Panc1 (cell line): ENCODE measurements around the gene CAMK2B. TPM values are rescaled to one million over a fixed set of nuclear protein-coding genes. Genes with fewer than 3 reads are reported as not detected.

Experiments used
- ATAC-seq: fragments of 200-7000 bp; cut with Tn5 transposase; 2 replicates; pipeline ENCODE4 v1.9.1; 2020; ENCODE audit warnings: mild to moderate bottlenecking, moderate library complexity
- BruUV-seq: library from RNA; stranded (reverse); fragments of 400-500 nt; replicated peaks from 2 replicates; lab custom pipeline; 2021; lab: Mats Ljungman, UMichigan
- CTCF ChIA-PET: fragments of 300-600 bp; sonication (Branson Sonifier 250); formaldehyde crosslinking; loops from one replicate; lab custom pipeline; 2022; ENCODE audit warnings: antibody characterized with exemption; lab: Charles Lee
- POLR2A ChIA-PET: fragments of 300-600 bp; sonication (Branson Sonifier 250); formaldehyde crosslinking; loops from one replicate; lab custom pipeline; 2022; ENCODE audit warnings: antibody characterized with exemption; lab: Charles Lee
- DNase-seq: peaks from one replicate; pipeline ENCODE4 v3.0.0-alpha.2; 2010; ENCODE audit warnings: low read depth, low spot score
- H3K27ac ChIP-seq: 2 replicates; pipeline ENCODE4 v1.5.1; 2011; ENCODE audit warnings: mild to moderate bottlenecking, low read length, inconsistent platforms
- H3K27me3 ChIP-seq: fragments of 200-500 bp; sonication (Bioruptor generic); 2 replicates; pipeline ENCODE4 v1.6.0; 2014; ENCODE audit warnings: low read length, inconsistent platforms; ENCODE audit not compliant: control insufficient read depth, insufficient read depth
- H3K36me3 ChIP-seq: fragments of 200-500 bp; sonication (Bioruptor generic); 2 replicates; pipeline ENCODE4 v1.5.1; 2014; ENCODE audit warnings: inconsistent platforms, mild to moderate bottlenecking, low read length, moderate library complexity; ENCODE audit not compliant: control insufficient read depth, insufficient read depth
- H3K4me1 ChIP-seq: 2 replicates; pipeline ENCODE4 v1.5.1; 2011; ENCODE audit warnings: inconsistent platforms, mild to moderate bottlenecking, low read length, moderate library complexity; ENCODE audit not compliant: control insufficient read depth, insufficient read depth
- H3K4me3 ChIP-seq, 2 experiments: 2 replicates each; pipeline ENCODE4 v1.5.1; 2011 to 2012; ENCODE audit warnings: low read depth in 2 of 2, low read length in 2 of 2, mild to moderate bottlenecking in 2 of 2, inconsistent platforms in 1 of 2, moderate library complexity in 1 of 2
- H3K9me3 ChIP-seq: fragments of 200-500 bp; sonication (Bioruptor generic); 2 replicates; pipeline ENCODE4 v1.5.1; 2014; ENCODE audit warnings: low read depth, mild to moderate bottlenecking, inconsistent platforms, low read length, moderate library complexity; ENCODE audit not compliant: control insufficient read depth, insufficient read depth
- POLR2AphosphoS5 ChIP-seq: IDR thresholded peaks from 2 replicates; pipeline ENCODE4 v1.6.1; 2012; ENCODE audit warnings: mild to moderate bottlenecking, low read depth, low read length, moderate library complexity
- SIN3A ChIP-seq: IDR thresholded peaks from 2 replicates; pipeline ENCODE4 v1.6.1; 2012; ENCODE audit warnings: low read depth, mild to moderate bottlenecking, low read length, moderate library complexity, borderline replicate concordance; ENCODE audit not compliant: insufficient read depth
- TCF7L2 ChIP-seq: IDR thresholded peaks from 2 replicates; pipeline ENCODE4 v1.6.1; 2011; ENCODE audit warnings: mild to moderate bottlenecking, low read depth, low read length, inconsistent platforms
- in situ Hi-C: cut with HindIII; loops from 2 replicates; pipeline ENCODE4 v1.10.0; 2016; ENCODE audit warnings: low sequenced_read_pairs, low pct_unique_long_range_greater_than_20kb
- intact Hi-C: fragments of 100-400 bp; cut with micrococcal nuclease; formaldehyde crosslinking; loops from one replicate; pipeline ENCODE4 v1.10.0; 2022; ENCODE audit not compliant: unreplicated experiment
- total RNA-seq: library from RNA; stranded (reverse); gene quantifications from one replicate; pipeline ENCODE4 v1.2.1, GENCODE V29; 2021; ENCODE audit not compliant: unreplicated experiment
- TF ChIP-seq, protein P1 (sequence below): fragments of 450-650 bp; IDR thresholded peaks from 2 replicates; pipeline ENCODE4 v1.5.1; 2017; ENCODE audit warnings: mild to moderate bottlenecking
- TF ChIP-seq, protein P2 (sequence below), 2 experiments: IDR thresholded peaks; 2 replicates each; pipeline ENCODE4 v1.6.1; 2011 to 2012; ENCODE audit warnings: low read depth in 2 of 2, control low read depth in 1 of 2, low read length in 1 of 2, mild to moderate bottlenecking in 1 of 2, moderate library complexity in 1 of 2; ENCODE audit not compliant: insufficient read depth in 1 of 2

Gene CAMK2B
- total RNA-seq, 1 experiment from 2014 or later = 0.26 TPM

DNA sequence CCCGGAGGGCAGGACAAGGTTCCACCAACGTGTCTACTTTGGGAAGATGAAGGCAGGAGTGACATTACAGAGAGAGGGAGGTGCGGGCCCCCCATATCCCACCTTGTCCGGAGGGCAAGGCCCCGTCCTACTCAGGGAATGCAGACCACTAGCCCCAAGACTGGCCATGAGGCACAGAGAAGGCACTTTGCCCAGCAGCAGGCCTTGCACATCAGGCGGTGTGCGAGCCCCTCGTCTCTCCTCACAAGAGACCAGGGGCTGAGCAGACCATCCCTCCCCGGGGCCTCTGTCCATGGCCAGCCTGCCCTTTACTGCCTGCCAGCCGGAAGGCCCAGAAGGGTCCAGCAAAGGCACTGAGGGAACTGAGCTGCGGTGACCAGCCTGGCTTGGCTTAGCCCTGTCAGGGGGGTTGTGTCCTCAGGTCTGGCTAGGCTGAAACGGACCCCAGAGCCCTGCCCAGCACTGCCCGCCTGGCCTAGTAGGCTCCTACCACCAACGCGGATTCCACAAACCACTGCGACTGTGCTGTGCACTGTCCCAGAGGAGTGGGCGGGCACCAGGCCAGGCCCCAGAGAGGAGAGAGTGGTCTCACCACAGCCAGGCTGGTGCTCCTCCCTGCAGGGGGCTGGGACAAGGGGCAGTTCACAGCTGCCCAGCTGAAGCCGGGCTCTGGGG, 16.7 kb downstream of the CAMK2B start:
- Histone ChIP-seq H3K4me3 (no peak overlapping the region), H3K4me1 (no peaks in the 10 kb centered on the region), H3K36me3 (no peaks in the 10 kb centered on the region), H3K27ac (no peak overlapping the region), H3K9me3 (no peaks in the 10 kb centered on the region), H3K27me3 (no peaks in the 10 kb centered on the region; the same call in 1 of the 2 replicates)
- TF ChIP-seq SIN3A (no peak), TCF7L2 (no peak), POLR2AphosphoS5 (no peak)
- TF ChIP-seq, protein P1, sequence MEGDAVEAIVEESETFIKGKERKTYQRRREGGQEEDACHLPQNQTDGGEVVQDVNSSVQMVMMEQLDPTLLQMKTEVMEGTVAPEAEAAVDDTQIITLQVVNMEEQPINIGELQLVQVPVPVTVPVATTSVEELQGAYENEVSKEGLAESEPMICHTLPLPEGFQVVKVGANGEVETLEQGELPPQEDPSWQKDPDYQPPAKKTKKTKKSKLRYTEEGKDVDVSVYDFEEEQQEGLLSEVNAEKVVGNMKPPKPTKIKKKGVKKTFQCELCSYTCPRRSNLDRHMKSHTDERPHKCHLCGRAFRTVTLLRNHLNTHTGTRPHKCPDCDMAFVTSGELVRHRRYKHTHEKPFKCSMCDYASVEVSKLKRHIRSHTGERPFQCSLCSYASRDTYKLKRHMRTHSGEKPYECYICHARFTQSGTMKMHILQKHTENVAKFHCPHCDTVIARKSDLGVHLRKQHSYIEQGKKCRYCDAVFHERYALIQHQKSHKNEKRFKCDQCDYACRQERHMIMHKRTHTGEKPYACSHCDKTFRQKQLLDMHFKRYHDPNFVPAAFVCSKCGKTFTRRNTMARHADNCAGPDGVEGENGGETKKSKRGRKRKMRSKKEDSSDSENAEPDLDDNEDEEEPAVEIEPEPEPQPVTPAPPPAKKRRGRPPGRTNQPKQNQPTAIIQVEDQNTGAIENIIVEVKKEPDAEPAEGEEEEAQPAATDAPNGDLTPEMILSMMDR = no peak
- TF ChIP-seq, protein P2, sequence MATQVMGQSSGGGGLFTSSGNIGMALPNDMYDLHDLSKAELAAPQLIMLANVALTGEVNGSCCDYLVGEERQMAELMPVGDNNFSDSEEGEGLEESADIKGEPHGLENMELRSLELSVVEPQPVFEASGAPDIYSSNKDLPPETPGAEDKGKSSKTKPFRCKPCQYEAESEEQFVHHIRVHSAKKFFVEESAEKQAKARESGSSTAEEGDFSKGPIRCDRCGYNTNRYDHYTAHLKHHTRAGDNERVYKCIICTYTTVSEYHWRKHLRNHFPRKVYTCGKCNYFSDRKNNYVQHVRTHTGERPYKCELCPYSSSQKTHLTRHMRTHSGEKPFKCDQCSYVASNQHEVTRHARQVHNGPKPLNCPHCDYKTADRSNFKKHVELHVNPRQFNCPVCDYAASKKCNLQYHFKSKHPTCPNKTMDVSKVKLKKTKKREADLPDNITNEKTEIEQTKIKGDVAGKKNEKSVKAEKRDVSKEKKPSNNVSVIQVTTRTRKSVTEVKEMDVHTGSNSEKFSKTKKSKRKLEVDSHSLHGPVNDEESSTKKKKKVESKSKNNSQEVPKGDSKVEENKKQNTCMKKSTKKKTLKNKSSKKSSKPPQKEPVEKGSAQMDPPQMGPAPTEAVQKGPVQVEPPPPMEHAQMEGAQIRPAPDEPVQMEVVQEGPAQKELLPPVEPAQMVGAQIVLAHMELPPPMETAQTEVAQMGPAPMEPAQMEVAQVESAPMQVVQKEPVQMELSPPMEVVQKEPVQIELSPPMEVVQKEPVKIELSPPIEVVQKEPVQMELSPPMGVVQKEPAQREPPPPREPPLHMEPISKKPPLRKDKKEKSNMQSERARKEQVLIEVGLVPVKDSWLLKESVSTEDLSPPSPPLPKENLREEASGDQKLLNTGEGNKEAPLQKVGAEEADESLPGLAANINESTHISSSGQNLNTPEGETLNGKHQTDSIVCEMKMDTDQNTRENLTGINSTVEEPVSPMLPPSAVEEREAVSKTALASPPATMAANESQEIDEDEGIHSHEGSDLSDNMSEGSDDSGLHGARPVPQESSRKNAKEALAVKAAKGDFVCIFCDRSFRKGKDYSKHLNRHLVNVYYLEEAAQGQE (IDR thresholded peaks at IDR 0.05; ENCODE audit: insufficient read depth in 1 of 2, low read depth in 2 of 2, low read length in 1 of 2) = no peak
- intact Hi-C loops = loop anchor here (5.0 kb wide), 1 partner anchor 66 kb away; no protein-coding TSS in a partner anchor
- DNase-seq (no peak), ATAC-seq (no peak)
- ChIA-PET CTCF (interaction anchor here (1.0 kb wide), 1 partner anchor 68 kb away, joined by 3 read pairs; no protein-coding TSS in a partner anchor), POLR2A (no interaction called here)
- BruUV-seq = no TSS peak
- in situ Hi-C loops = no loop called here

DNA sequence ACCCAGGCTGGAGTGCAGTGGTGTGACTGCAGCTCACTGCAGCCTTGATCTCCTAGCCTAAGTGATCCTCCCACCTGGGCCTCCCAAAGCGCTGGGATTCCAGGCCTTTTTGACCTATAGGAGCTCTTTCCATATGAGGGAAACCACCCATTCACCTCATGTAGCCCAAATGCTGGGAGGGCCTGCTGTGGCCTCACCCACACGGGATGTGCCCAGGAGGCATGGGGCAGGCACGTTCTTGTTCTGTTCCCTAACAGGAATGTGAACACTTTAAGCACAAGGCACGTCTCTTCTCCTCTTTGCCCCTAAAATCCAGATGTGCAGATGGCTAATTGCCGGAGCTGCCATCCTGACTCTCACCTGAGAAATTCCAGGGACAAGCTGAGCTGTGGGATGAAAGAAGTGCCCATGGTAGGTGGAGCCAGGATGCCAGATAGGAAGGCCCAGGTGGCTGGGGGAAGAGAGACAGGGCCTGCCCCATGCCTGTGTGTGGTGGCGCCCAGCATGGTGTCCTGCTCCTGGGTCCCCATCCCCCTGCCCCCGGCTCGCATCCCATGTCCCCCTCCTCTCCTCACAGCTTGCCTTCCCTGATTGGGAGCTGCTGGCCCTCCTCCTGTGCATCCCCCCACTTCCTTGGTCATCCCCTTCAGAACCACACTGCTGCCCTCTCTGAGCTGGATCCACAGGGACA, 17.3 kb downstream of the CAMK2B start:
- ATAC-seq = no peak; the same call in 1 of the 2 replicates
- TF ChIP-seq POLR2AphosphoS5 = no peak
- no peaks in the 10 kb centered on the region for H3K4me1 ChIP-seq
- H3K27ac ChIP-seq = no peak overlapping the region
- no TSS peak for BruUV-seq
- H3K36me3 ChIP-seq = no peaks in the 10 kb centered on the region
- ChIA-PET CTCF (no interaction called here), POLR2A (interaction anchor here (0.7 kb wide), 1 partner anchor 105 kb away, joined by 3 read pairs; no protein-coding TSS in a partner anchor)
- intact Hi-C loops (loop anchor here (5.0 kb wide), 1 partner anchor 66 kb away; no protein-coding TSS in a partner anchor), in situ Hi-C loops (no loop called here)
- no peak overlapping the region for H3K4me3 ChIP-seq
- H3K27me3 ChIP-seq = no peaks in the 10 kb centered on the region; the same call in 1 of the 2 replicates
- no peak for DNase-seq
- H3K9me3 ChIP-seq = no peaks in the 10 kb centered on the region
